Activated CD4-positive, alpha-beta T cell treated with anti-CD3 and anti-CD28 coated beads for 48 hours (primary cell): ENCODE measurements around the gene MAN2A1.
"Not testable (repeated sequence)": the region's sequence is repeated elsewhere in the genome, so short reads cannot be mapped to it uniquely, and the experiment has no call there.

Source experiments
- DNase-seq: peaks from one replicate; pipeline ENCODE4 v3.0.0-alpha.2; 2020

Gene MAN2A1

DNA sequence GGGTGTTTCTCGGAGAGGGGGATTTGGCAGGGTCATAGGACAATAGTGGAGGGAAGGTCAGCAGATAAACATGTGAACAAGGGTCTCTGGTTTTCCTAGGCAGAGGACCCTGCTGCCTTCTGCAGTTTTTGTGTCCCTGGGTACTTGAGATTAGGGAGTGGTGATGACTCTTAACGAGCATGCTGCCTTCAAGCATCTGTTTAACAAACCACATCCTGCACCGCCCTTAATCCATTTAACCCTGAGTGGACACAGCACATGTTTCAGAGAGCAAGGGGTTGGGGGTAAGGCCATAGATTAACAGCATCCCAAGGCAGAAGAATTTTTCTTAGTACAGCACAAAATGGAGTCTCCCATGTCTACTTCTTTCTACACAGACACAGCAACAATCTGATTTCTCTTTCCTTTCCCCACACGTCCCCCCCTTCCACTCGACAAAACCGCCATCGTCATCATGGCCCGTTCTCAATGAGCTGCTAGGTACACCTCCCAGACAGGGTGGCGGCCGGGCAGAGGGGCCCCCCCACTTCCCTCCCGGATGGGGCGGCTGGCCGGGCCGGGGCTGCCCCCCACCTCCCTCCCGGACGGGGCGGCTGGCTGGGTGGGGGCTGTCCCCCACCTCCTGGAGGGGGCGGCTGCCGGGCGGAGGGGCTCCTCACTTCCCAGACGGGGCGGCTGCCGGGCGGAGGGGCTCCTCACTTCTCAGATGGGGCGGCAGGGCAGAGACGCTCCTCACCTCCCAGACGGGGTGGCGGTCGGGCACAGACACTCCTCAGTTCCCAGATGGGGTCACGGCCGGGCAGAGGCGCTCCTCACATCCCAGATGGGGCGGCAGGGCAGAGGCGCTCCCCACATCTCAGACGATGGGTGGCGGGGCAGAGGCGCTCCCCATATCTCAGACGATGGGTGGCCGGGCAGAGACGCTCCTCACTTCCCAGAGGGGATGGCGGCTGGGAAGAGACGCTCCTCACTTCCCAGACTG is 142.8 kb downstream of the MAN2A1 start:
- not testable (repeated sequence) for DNase-seq

DNA sequence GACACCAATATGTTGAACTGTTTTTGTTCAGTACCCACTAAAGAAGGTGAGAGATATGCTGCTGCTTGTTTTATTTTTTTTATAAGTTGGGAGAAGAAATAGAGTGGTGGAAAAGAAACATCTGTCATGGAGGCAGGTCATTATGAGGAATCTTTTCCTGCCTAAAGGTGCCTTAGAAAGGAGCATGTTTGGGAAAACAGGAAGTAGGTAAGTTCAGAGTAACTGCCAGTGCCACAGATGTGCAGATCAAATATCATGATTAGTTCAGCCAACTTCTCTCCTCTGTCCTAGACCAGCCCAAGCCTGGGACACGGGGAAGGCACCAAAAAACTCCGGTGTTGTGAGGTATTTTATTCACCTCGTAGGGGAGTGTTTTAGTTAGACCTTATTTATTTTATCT is 144.2 kb downstream of the MAN2A1 start:
- DNase-seq = no peak

DNA sequence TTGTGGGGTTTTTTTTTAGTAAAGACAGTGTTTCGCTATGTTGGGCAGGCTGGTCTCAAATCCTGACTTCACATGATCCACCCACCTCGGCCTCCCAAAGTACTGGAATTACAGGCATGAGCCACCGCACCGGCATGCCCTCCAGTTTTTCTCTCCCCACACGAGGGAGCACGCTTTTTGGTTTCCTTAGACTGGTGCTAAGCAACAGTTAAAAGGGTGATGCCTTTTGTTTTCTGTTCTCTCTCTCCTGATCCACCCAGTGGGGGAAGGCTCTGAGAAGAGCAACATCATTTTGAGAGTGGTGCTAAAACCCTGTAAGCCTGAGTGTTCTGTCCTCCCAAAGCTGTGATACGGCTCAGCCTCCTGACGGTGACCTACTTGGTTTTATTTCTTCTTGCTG is 146.6 kb downstream of the MAN2A1 start:
- no peak for DNase-seq

DNA sequence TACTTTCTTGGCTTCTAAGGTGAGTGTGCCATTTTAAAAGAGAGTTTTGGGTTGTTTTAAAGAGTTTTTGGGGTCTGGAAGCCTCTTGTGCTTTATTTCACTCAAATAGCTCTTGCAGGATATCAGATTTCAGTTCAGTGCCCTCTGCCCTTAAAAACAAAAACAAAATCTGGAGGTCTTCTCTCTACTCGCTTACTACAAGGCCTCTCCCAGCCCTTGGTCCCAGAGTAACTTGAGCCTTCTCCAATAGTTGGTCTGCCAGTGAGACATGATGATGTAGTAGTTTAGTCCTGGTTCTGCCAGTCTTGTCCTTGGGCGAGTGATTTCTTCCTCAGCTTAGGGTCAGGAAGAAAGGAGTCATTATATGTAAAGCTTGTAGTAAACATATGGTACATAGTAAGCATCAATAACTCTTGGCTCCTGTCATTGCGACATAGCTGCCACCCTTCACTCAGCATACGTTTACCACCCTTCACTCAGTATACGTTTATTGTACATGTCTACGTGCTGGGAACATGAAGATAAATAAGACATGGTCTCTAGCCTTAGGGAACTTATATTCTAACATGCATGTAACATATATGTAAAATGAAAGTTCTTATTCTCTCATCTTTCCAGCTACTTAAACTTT is 147.6 kb downstream of the MAN2A1 start:
- DNase-seq = no peak

DNA sequence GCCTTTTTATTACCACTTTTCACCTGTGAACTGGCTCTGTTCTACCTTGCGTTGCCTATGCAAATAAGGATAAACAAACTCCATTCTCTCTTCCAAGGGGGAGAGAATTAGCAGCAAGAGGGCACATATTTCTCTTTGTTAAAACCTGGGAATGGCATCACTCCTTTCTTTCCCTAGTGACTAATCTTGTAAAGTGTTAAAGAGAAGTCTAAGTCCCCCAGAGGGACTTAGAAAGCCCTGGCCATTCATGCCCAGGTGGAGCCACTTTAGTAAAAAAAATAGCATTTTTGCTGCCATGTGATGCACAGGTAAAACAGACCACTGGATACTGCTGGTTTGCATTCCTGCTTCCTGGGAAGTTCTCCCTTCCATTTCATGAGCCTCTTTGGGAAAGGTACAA is 148.4 kb downstream of the MAN2A1 start:
- DNase-seq = no peak

DNA sequence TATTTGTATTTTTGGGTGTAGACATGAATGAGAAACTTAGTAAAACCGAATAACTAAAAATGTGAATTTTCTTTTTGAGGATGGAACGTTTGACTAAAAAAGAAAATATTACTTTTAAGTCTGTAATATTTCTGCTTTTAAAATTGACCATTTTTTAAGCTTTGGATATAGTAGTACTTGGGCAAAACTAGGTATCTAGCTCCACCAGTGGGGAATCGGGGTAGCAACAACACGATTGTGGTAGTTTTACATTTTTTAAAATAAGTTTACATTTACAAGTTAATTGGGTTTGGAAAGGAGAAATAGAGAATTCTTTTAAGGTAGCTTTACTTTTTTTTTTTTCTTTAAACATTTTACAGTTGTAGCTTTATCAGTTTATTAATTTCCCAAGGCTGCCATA is 154.4 kb downstream of the MAN2A1 start:
- DNase-seq = no peak

DNA sequence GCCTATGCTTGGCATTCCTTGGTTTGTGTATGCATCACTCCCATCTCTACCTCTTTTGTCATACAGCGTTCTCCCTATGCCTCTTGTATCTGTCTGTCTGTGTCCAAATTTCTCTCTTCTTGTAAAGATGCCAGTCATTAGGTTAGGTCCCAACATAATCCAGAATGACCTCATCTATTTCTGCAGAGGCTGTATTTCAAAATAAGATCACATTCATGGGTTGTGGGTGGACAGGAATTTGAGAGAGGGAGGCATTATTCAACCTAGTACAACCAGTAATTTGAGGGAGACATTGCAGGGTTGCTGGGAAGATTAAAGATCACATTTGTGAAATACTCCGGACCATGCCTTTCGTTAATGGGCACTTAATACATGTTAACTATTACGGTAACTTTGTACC is 155.0 kb downstream of the MAN2A1 start:
- DNase-seq = no peak

DNA sequence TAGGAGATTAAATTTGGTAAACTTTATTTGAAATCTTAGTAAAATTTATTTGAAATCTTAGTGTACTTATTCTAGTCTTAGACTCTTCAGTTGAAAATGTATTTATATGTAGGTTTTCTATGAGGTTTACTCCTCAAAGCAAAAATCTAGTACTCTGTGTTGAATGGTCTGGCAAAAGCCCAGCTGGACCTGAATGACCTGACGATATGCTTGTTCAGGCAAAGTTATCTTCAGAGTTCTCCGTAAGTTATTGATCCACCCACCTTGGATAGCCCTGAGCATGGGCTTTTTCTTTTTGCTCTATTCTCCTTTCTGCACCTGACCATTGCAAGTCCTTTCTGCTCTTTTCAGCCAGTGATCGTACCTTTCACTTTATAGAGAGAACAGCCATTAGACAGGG is 158.4 kb downstream of the MAN2A1 start:
- no peak for DNase-seq

DNA sequence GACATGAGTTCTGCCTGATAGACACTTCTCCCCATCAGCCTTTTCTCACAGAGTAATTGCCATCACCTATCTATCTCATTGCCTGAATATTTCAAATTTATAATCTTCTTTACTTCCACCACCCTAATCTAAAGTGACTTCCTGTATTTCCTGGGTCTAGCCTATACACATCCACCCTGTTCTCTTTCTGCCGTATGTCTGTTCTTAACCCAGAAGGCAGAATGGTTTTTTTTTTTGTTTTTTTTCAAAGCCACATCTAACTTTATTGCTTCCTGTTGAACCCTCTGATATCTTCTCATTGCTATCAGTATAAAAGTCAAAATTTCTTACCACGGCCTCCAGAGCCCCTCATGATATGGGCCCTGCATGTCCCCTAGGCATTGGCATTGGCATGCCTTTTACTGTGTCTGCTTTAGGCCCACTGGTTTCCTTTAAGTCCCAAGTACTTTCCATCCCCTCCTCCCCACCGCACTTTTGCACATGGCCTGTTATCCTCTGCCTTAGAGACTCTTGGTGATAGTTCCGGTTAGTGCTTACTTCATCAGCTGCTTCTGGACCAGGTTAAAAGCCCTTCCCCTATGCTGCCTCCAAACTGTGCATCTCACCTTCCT is 159.9 kb downstream of the MAN2A1 start:
- no peak for DNase-seq

DNA sequence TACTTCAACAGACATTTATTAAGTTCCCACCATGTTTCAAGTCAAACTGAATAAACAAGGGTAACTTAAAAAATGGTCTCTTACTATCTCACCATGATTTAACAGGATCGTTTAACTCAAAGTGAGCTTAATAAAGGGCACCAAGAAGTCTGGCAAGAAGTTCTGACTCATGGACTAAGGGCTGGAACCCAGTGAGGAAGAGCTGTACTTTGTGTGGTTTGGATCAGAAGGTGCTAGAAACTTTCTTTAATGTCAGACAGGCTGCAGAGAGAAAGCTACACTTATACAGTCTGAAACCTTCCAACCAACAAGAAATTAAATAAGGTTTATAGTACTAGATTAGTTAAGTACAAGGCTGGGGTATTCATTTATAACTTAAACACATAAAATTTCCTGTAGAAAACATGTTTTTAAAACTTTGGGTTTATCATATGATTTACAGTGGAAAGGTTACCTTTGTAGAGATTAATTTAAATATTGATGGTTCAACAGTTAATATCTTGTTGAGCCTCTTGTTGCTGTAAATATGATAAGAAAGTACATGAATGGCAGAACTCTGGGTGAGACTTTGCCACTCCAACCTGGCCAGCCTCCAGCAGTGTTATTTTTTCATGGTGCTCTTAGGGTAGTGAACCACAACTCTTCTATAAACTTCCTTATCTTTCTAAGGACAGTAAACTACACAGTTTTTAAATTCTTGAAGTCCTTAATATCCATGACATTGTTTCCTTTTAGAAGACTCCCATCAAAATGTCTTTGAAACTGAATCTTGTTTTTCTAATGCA is 162.8 kb downstream of the MAN2A1 start:
- no peak for DNase-seq

DNA sequence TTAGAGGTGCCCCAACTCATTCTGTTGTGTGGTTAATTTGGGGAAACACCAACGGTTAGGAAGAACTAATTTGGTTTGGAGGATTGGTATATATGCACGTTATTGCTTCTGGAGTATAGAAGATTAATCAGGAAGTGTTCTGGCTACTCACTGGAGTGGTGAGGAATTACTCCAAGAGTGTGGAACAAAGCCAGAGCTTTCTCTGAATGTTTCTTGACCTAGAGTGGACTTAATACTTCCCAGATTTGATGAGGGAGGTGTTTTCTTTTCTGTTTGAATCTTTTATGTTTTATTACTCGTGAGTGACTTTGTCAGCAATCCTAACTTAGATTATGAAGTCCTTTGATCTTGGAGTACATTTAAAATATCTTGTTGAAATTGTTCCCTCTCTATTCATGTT is 163.7 kb downstream of the MAN2A1 start:
- no peak for DNase-seq

DNA sequence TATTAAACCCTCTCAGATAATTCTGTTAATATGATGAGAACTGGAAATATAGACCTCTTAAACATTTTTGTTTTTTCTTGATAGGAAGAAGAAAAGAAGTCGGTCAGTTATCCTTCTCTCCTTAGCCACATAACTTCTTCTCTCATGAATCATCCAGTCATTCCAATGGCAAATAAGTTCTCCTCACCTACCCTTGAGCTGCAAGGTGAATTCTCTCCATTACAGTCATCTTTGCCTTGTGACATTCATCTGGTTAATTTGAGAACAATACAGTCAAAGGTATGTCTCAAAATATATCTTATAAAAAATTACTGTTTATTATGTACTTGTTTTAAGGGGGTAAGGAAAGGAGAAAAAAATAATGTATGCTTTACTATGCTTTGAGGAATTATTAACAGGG is 165.3 kb downstream of the MAN2A1 start:
- no peak for DNase-seq

DNA sequence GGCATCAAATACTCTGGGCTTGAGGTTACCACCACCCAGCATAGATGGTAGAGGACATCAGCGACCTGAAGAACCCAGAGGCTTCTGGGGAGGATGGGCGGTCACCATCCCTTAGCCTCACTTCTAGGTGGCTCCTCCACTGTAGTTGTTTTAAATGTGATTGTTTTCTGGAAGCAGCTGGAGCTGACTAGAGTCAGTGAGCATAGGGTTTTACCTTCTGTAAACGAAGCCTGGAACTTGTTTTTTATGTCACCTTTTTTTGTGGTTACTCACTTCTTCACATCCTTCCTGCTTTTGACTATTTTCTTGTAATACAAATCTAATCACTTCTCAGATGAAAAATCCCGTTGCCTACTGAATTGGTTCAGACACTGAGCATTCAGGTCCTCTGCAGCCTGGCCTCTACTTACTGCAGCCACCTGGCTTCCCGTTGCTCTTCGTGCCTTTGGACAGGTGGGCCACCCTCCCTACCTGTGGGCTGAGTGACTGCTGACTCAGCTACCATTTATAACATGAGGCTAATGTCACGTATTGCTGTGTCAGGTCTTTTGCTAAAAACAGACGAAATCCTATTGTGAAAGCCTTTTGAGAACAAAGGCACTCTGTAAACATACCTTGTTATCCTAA is 167.8 kb downstream of the MAN2A1 start:
- no peak for DNase-seq

DNA sequence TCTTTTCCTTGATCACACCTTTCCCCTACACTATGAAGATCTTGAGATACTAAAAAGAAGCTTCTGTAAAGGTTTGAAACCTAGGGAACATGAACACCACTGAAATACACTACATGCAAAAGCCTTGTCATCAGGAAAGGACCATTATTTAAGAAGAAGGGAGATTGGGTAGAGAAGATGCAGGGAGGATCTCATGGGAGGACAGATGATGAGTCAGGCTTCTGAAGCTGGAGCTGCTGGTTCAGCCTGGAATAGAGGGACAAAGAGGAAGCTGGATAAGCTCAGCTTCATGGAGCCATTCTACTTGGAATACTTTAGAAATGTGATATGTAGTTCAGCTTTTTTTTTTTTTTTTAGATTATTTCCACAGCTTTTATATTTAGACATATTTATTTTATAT is 169.8 kb downstream of the MAN2A1 start:
- no peak for DNase-seq

DNA sequence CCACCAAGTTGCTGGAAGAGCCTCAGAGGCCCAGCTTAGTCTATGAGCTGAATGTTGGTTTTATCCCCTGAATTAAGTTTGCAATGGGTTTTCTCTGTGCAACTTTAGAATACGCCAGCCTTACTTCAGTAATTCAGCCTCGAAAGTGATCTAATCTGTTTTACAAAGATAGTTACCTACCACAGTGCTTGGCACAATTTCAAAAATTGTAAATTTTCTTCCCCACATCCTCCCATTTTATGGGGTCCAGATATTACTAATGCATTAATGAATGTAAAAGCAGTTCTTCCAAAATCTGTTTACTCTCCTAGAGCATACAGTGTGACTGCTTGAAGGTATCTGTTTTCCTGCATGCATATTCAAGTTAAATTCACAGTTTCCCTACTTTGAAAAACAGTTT is 172.6 kb downstream of the MAN2A1 start:
- no peak for DNase-seq

DNA sequence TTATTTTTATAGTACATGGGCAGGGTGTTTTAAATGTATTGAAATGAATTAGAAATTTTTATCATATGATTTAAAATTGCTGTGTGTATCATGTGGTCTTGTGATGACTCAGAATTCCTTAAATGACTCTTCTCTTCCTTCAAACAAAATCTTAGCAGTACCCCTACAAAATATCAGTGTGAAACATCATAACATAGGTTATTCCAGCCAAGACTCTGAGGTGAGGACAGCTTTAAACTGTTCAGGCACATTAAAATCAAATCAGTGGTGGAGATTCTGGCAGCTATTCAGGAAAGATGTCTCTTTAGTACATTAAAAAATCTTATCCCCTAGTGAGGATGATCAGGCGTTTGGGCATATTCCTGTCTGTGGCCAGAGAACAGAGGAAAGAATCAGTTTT is 174.0 kb downstream of the MAN2A1 start:
- no peak for DNase-seq

DNA sequence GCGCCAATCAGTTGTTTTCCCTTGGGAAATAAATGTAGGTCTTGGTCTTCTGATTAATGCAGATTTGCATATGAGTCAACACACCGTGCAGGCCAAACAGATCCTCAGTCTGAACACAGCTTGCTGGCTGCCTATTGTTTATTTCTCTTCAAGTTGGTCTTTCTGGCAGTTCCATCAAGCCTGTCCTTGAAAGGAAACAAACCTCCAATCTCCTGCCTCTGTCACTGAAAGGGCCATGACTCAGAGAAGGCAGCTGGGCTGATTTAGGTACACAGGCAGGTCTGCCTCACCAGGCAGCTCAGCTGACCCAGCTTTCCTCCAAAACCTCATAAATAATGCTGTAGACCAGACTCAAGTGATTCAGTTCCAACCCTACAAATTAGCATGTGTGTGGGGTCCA is 175.9 kb downstream of the MAN2A1 start:
- DNase-seq = peak; percentile 15

DNA sequence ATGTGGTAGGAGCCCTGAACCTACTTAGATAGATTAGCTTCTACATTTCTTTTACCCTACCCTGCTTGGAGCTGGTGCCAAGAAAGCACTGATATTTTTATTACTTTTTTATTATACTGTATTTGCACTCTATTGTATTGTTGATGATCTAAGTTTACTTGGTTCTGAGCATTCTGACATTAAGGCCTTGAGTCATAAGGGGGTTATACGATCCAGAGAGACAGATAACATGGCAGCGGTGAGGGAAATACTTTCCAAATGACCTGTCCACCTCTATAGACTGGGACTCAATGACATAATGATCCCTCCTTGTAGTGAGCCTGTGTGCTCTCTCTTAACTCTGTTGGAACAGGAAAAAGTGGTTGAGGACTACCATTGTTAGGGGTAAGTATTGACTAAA is 176.3 kb downstream of the MAN2A1 start:
- DNase-seq = no peak

DNA sequence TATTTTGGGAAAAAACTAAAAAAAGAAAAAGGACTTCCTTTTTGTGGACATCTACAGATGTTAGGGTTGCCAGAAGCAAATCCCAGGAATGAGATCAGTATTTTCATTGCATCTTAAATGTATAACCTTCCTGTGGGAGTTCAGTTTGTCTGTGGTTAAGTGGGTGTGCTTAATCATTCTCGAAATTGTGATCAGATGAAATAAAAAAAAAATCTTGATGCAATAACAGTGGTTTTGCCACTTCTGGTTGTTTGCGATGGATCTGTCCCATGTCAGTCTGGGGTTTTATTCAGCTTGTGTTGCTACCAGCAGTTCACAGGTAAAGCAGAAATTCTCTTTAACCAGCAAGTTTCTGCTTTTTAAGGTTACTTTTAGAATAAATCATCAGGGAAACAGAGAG is 179.0 kb downstream of the MAN2A1 start:
- no peak for DNase-seq

DNA sequence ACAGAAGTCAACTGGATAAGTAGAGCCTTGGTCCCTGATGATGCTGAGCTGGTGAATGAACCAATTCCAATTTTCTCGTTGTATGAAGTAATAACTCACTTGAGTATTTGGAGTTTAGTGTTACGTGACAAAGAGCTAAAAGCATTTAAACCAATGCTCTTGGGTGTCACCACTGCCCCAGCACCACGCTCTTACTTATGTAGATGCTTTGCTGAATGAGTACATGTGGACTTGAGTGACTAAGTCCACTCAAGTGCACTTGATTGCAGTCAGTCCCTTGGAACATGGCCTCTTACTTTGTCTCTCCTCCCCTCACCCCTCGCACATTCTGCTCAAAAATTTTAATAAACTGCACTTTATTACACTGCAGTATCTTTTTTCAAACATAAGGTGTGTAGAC is 184.0 kb downstream of the MAN2A1 start:
- DNase-seq = no peak

DNA sequence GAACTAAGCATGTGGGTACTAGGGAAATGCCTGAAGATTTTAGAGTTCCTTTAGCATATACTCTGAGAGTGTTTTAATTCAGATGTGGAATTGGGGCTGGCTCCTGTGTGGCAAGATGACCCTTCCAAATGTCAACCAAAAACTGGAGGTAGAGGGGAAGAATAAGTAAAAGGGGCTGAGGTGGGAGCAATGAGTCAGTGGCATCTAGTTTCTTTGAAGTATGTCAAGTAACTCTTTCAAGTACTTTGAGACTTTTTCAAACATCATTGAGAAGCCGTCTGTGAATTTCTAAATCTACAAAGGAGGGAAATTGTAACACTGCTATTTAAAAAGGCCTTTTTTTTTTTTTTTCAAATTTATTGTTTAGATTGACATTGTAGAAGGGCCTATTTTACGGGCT is 184.4 kb downstream of the MAN2A1 start:
- DNase-seq = no peak

DNA sequence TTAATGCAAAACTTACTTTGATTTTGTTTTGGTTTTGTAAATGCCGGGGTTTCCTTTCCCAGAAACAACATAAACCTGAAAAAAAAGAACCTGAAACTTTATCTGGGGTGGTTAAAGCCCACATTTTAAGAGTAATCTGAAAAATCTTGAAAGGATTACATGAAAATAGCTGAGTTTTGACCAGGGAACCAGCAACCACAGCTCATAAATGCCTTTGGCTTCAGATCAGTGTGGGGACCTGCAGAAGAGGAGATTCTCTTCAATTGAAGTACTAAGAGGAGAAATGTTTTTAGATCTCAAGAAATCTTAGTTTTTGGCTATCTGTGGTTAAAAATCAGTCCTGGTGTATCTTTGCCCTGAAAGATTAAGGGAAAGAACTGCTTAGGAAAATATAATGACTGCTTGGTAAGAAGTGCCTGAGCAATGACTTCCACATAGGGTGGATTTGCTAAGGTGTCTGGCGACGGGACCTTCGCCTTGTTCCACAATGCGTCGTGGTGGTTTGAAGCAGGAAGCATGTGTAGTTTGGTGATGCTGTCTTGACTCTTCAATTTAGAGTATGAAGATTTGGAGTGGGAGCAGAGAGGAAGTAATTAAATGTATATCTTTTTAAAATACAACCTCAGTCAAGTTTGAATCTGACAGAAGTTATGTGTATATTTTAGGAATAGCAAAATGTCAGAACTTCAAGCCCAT is 186.5 kb downstream of the MAN2A1 start:
- no peak for DNase-seq
